VCaP (cell line): ENCODE data around the gene TK1.
A peak's percentile ranks its signal among the peaks of the same experiment; 100 is the strongest.

Experiments
- H3K27ac ChIP-seq: fragments of 450-650 bp; 2 replicates; pipeline ENCODE4 v1.5.1; 2017
- TF ChIP-seq, protein P1 (sequence below): fragments of 450-650 bp; conservative IDR thresholded peaks from 2 replicates; pipeline ENCODE4 v1.5.1; 2017; ENCODE audit warnings: mild to moderate bottlenecking, moderate library complexity

TK1 gene

DNA sequence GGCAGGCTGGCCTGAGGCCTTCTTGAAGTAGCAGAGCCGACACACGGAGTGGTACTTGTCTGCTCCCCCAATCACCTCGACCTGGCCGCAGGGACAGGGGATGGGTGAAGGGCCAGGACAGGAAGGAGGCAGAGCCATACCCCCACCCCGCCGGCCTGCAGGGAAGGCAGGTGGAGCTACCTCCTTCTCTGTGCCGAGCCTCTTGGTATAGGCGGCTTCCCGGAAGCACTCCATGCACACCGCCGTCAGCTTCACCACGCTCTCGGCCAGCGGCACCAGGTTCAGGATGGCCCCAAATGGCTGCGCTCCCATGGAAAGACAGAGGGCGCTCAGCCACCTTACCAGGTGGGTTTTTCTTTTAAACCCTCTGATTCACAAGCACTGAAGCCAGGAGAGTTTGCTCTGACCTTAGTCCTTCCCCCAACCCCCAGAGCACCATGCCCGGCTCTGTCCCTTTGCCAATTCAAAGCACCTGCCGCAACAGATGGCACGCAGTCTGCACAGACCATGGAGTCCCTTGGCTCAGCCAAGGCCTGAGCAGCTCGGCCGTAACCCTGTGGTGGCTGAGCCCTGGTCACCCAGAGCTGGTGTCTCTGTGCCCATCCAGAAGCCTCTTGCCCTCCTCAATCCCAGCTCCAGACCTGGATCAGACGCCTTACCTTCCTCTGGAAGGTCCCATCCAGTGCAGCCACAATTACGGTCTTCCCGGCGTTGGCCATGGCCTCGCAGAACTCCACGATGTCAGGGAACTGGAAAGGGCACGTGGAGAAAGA, 11.8 kb downstream of the TK1 start:
- TF ChIP-seq, protein P1, sequence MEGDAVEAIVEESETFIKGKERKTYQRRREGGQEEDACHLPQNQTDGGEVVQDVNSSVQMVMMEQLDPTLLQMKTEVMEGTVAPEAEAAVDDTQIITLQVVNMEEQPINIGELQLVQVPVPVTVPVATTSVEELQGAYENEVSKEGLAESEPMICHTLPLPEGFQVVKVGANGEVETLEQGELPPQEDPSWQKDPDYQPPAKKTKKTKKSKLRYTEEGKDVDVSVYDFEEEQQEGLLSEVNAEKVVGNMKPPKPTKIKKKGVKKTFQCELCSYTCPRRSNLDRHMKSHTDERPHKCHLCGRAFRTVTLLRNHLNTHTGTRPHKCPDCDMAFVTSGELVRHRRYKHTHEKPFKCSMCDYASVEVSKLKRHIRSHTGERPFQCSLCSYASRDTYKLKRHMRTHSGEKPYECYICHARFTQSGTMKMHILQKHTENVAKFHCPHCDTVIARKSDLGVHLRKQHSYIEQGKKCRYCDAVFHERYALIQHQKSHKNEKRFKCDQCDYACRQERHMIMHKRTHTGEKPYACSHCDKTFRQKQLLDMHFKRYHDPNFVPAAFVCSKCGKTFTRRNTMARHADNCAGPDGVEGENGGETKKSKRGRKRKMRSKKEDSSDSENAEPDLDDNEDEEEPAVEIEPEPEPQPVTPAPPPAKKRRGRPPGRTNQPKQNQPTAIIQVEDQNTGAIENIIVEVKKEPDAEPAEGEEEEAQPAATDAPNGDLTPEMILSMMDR = peak; percentile 67
- peak overlapping the region; percentile 96 for H3K27ac ChIP-seq

DNA sequence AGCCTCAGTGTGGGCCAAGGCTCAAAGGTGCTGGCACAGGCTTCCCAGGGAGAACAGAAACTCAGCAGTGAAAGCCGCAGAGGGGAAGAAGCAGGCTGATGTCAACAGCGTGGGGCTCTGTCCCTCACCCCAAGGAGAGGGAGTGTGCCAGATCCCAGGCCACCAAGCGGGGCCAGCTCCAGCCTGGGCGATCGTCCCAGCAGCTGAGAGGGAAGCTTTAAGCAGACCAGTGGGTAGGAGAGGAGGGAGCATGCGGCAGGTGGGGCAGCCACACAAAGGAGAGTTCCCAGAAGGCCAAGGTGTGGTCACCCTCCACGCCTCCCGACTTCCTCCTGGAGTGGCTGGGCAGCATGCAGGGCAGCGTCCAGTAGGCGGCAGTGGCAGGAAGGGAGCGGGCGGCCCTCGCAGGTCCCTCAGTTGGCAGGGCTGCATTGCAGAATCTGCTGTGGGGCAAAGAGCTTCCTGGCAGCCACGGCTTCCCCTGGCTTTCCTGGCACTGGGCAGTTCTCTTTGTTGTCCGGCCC, 12.4 kb downstream of the TK1 start:
- TF ChIP-seq, protein P1 = peak; percentile 84
- H3K27ac ChIP-seq = peak overlapping the region; percentile 96

DNA sequence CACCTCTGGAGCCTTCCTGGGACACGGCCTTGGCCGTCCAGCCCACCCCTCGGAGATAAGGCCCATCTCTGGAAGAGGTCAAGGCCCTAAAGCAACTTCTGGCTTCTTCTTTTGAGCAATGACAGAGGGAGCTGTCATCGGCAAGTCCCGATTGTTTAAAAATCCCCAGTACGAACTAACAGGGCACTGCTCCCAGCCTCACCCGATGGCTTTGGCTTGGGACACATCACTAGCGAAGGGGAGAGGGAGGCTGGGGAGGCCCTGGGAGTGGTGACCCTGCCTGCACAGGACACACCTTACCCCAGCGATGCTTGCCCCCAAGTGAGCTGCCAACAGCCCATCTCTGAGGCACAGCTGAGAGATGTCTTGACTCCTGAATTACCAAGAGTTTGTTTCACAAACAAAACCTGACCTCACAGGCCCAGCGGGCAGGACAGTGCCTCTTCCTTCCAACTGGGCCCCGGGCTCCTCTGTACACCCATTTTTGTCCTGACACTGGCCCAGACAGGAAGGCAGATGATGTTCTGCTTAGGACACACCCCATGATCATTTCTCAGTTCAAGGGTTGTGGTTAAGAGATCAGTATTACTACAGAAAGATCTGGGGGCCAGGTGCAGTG, 13.6 kb downstream of the TK1 start:
- peak overlapping the region; percentile 96 for H3K27ac ChIP-seq
- TF ChIP-seq, protein P1 = no peak

DNA sequence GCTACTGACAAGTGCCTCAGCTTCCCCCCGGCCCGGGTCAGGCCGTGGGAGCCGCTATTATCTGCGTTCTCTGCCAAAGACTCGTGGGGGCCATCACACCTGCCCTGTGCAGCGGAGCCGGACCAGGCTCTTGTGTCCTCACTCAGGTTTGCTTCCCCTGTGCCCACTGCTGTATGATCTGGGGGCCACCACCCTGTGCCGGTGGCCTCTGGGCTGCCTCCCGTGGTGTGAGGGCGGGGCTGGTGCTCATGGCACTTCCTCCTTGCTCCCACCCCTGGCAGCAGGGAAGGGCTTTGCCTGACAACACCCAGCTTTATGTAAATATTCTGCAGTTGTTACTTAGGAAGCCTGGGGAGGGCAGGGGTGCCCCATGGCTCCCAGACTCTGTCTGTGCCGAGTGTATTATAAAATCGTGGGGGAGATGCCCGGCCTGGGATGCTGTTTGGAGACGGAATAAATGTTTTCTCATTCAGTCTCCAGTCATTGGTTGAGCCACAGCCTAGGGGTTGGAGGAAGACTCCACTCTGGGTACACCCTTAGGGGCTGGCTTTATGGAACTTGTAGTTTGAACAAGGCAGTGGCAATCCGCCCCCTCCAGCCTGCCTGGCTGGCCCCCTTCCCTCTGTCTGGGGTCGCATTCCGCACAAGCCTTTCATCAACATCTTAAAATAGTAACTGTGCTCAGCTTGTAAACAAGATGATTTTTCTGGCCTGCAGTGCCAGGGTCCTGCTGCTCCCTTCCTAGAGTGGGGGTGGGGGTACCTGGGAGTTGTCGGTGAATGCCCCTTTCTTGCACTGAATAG, 14.4 kb downstream of the TK1 start:
- TF ChIP-seq, protein P1 = no peak
- peak overlapping the region; percentile 96 for H3K27ac ChIP-seq

DNA sequence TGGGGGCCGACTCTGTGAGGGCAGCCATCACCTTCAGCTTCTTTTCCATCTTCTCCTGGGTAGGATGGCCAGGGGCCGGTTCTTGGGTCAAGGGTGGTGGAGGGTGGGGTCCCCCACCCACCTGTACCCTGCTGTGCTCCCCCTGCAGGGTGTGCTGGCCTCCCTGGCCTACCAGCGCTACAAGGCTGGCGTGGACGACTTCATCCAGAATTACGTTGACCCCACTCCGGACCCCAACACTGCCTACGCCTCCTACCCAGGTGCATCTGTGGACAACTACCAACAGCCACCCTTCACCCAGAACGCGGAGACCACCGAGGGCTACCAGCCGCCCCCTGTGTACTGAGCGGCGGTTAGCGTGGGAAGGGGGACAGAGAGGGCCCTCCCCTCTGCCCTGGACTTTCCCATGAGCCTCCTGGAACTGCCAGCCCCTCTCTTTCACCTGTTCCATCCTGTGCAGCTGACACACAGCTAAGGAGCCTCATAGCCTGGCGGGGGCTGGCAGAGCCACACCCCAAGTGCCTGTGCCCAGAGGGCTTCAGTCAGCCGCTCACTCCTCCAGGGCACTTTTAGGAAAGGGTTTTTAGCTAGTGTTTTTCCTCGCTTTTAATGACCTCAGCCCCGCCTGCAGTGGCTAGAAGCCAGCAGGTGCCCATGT, 15.1 kb downstream of the TK1 start:
- peak overlapping the region; percentile 96 for H3K27ac ChIP-seq

DNA sequence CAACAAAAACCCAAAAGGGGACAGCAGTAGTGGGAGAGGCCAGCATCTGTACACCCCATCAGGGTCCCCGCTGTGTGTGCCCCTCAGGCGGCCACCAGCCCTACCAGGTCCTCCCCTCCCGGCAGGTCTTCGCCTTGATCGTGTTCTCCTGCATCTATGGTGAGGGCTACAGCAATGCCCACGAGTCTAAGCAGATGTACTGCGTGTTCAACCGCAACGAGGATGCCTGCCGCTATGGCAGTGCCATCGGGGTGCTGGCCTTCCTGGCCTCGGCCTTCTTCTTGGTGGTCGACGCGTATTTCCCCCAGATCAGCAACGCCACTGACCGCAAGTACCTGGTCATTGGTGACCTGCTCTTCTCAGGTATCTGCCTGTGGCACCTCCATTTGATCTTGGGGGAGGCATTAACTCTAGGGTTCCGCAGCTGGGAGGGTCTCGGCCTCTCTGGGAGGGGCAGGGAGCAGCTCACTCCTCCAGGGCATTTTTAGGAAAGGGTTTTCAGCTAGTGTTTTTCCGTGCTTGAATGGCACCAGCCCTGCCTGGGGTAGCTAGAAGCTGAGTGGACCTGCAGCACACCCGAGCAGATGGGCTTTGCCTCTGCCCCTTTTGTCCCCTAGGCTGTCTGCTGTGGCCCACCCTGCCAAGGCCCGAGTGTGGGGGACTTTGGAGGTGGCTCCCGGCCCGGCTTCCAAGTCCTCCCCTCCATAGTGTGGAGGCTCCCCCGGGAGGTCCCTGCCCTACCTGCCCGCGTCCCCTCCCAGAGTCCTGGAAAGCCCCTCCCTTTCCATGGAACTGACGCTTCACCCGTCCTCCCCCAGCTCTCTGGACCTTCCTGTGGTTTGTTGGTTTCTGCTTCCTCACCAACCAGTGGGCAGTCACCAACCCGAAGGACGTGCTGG, 15.9 kb downstream of the TK1 start:
- TF ChIP-seq, protein P1 = no peak
- peak overlapping the region; percentile 96 for H3K27ac ChIP-seq
